HG03354 (cell line): Measurements from ENCODE around the gene UBE2D4.
"Not testable (repeated sequence)": the region's sequence is repeated elsewhere in the genome, so short reads cannot be mapped to it uniquely, and the experiment has no call there.

Experiments
- ATAC-seq: cut with Tn5 transposase; IDR thresholded peaks from one replicate; pipeline ENCODE4 v1.9.1; 2021; ENCODE audit warnings: mild to moderate bottlenecking; ENCODE audit not compliant: unreplicated experiment, poor library complexity, severe bottlenecking

UBE2D4 gene

GRCh38 chr7:43925984-43926797, at the start of gene UBE2D4:
Gene UBE2D4 (plus strand): TSS chr7:43926436. CDS start chr7:43926533, 97 bp downstream.
- ATAC-seq = peak; percentile 91

- no peak for ATAC-seq
These were observed 49.1 kb upstream of the UBE2D4 start for GRCh38 chr7:43876976-43877745.

- ATAC-seq = no peak
These were observed 48.0 kb upstream of the UBE2D4 start for GRCh38 chr7:43877968-43878864.

- ATAC-seq = no peak
These were observed 47.4 kb upstream of the UBE2D4 start for GRCh38 chr7:43878867-43879266.

GRCh38 chr7:43879477-43879876, 46.8 kb upstream of the UBE2D4 start:
- ATAC-seq = no peak

GRCh38 chr7:43880596-43880995, 45.6 kb upstream of the UBE2D4 start:
- no peak for ATAC-seq

- no peak for ATAC-seq
These were observed 42.0 kb upstream of the UBE2D4 start for GRCh38 chr7:43884209-43884608.

- ATAC-seq = no peak
These were observed 41.6 kb upstream of the UBE2D4 start for GRCh38 chr7:43884617-43885016.

- no peak for ATAC-seq
These were observed 37.0 kb upstream of the UBE2D4 start for GRCh38 chr7:43888993-43889945.

GRCh38 chr7:43890468-43890867, 35.8 kb upstream of the UBE2D4 start:
- no peak for ATAC-seq

GRCh38 chr7:43891069-43891955, 34.9 kb upstream of the UBE2D4 start:
- no peak for ATAC-seq

GRCh38 chr7:43895847-43896415, 30.3 kb upstream of the UBE2D4 start:
- ATAC-seq = no peak

- not testable (repeated sequence) for ATAC-seq
These were observed 27.7 kb upstream of the UBE2D4 start for GRCh38 chr7:43898571-43898970.

GRCh38 chr7:43902542-43903054, 23.6 kb upstream of the UBE2D4 start:
- ATAC-seq = no peak

GRCh38 chr7:43904533-43905208, 21.6 kb upstream of the UBE2D4 start:
- no peak for ATAC-seq

GRCh38 chr7:43905209-43905946, 20.9 kb upstream of the UBE2D4 start:
- ATAC-seq = no peak
